NCI-H2081 (cell line): ENCODE results near the gene MRPS10.
"Not testable (repeated sequence)": the region's sequence is repeated elsewhere in the genome, so short reads cannot be mapped to it uniquely, and the experiment has no call there.

Source experiments
- DNase-seq, 2 experiments: peaks; one replicate each; lab custom pipeline; 2025; lab: John Stamatoyannopoulos, UW

The MRPS10 gene

DNA sequence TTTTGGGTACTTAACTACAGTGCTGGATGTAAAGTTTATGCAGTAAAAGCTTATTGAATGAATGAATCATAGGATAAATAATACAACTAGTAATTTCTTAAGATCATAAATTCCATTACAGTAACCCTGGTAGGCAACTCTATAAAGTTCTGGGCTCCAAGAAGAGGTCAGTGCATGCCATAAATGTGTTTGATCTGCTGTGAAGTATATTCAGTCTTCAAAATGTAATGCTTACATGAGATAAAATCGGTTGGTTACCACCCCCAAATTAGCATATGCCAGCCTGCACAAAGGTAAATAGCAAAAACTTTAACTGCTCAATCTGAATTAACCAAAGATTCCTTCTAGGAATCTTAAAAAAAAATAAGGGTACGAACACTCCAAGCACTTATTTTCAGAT is 10.1 kb downstream of the MRPS10 start:
- not testable (repeated sequence) for DNase-seq

DNA sequence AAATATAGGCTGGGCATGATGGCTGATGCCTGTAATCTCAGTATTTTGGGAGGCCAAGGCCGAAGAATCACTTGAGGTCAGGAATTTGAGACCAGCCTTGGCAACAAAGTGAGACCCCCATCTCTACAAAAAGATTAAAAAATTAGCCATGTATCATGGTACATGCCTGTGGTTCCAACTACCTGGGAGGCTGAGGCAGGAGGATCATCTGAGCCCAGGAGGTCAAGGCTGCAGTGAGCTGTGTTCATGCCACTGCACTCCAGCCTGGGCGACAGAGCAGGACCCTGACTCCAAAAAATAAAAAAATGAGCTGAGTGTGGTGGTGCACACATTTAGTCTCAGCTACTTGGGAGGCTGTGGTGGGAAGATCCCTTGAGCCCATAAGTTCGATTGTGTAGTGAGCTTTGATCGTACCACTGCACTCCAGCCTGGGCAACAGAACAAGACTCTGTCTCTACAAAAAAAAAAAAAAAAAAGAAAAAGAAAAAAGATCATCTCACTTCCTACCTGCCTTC is 12.8 kb downstream of the MRPS10 start:
- no peak for DNase-seq

DNA sequence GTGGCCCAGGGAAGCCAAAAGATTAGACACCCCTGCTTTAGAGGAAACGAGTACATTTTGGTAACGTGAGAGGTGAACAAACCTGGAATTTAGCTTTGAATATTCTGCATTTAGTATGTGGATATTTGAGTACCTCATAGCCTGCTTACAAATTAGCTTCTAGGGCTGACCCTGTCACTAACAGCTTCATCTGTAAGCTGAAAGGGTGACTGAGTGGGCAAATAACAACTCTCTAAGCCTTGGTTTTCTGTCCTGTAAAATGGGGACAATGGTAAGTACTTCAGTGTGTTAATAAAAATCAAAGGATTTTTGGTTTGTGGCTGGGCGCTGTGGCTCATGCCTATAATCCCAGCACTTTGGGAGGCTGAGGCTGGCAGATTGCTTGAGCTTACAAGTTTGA is 14.5 kb downstream of the MRPS10 start:
- no peak for DNase-seq

DNA sequence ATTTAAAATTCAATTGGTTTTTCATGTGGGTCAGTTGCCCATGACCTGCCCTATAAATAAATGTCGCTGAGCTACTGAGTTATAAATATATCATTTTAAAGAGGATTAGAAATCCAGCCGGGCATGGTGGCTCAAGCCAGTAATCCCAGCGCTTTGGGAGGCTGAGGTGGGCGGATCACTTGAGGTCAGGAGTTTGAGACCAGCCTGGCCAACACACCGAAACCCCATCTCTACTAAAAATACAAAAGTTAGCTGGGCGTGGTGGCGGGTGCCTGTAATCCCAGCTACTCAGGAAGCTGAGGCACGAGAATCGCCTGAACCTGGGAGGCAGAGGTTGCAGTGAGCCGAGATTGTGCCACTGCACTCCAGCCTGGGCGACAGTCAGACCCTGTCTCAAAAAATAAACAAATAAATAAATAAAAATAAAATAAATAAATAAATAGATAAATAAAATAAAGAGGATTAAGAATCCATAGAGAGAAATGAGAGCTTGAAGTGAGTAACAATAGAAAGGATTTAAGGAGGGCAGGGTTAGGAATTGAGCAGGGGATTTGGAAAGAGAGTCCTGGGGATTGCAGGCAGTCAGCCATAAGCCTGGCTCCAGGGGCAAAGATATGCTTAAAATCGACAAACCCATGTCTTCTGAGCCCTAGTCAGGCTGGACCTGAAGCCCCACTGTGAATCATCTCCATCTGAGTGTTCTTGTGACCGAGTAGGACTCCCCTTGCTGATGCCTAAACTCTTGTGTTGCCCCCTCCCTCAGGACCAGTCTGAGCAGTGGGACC is 15.3 kb downstream of the MRPS10 start:
- not testable (repeated sequence) for DNase-seq

DNA sequence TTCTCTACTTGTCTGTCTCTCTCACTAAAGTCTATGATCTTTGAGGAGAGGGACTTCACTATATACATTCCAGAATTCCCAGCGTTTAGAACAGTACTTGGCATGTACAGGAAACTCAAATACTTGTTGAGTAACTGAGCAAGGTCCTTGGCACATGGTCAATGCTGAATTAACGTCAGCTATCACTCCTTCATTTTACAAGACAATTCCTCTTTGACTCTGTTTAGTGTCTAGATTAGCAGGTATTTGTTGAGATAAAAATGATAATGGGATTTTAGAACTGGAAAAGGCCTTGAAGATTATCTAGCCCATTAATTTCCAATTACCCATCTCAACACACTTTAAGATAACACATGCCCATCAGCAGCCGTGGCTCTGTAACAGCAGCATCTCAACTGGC is 16.3 kb downstream of the MRPS10 start:
- no peak for DNase-seq

DNA sequence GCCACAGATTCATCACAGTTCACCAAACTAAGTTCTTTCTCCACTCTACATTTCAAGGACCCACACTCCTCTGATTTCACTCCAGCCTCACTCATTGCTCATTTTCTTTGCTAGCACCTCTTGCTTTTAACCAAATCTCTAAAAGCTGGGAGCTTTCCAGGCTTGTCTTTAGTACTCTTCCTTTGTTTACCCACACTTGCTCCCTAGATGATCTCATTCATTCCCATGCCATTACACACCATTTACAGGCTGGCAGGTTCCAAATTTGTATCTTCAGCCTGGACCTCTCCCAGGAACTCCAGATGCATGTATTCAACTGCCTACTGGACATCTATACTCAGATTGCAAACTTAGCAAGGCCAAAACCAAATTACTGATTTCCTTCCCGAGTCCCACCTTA is 17.6 kb downstream of the MRPS10 start:
- no peak for DNase-seq

DNA sequence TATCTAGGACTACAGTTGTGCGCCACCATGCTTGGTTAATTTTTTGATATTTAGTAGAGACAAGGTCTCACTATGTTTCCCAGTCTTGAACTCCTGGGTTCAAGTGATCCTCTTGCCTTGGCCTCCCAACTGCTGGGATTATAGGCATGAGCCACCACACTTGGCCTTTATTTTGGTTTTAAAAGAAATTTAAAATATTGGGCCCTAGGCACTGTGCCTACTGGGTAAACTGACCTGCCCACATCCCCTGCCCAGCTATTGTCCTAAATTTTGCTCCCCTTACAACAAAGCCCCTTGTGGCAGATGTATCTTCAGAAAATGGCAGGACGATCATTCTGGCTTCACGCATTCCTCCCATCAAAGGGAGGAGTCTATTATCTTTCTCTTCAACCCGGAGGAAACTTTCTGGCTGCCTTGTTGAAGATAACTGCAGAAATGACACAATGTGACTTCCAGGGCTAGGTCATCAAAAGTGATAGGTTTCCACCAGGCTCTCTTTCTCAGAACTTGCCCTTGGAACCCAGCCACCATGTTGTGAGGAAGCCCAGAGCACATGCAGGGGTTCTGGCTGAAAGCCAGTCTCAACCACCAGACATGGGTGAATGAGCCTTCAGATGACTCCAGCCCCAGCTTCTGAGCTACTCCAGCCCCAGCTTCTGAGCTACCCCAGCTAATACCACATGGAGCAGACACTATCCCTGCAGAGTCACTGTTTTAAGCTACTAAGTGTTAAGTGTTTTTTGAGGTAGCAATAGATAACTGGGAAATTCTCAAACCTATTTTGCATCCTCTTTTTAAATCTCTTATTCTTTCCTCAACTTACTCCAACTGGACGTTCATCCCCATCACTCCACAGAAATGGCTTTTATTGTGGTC is 18.3 kb downstream of the MRPS10 start:
- no peak for DNase-seq

DNA sequence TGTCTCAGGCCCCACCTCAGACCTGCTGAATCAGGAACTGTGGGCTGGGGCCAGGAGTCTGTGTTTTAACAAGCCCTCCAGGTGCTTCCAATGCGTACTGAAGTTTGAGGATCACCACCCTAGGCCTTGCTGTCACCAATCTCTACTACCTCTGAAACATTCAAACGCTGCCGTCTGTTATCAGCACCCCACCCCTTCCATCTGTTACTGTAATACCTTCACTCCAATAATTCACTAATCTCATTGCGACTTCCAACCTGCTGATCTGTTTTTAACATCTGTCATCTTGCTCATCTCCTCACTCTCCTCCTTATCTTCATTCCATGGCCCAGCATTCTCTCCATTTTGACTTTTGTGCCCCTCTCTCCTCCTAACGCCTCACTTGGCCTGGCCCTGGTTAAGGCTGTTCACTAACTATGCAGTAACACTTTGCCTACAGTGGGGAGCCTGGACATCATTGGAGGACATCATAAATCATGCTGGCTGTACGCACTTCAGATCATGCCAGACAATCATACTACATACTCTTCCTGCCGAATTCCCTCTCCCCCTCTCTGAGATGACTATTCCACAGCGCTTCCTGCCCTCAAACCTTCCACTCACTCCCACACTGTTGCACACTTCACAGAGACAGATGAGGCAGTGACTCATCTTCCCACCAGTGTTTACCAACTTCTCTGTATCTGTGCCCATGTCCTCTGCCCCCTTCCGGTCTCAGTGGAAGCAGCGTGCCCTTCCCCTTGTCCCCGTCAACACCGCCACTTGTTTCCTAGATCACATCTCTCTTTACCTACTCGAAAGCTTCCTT is 19.9 kb downstream of the MRPS10 start:
- no peak for DNase-seq

DNA sequence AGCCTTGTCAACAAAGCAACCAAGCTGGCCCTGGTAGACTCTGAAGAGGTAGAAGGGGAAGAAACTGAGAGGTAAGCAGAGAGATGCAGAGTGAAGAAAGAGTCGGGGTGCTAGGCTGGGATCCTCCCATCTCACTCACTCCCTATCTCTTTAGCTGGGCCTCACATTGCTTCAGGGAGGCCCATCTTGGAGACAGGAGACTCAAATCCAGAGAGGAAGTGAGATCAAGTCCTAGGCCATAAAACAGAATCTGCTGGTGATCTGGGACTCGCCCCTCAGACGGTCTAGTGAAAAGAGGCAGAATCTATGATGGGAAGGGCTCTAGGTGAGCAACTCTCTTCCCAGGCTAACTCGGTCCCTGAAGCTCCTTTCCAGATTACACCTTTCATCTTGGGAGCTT is 22.2 kb downstream of the MRPS10 start:
- DNase-seq, result no peak

DNA sequence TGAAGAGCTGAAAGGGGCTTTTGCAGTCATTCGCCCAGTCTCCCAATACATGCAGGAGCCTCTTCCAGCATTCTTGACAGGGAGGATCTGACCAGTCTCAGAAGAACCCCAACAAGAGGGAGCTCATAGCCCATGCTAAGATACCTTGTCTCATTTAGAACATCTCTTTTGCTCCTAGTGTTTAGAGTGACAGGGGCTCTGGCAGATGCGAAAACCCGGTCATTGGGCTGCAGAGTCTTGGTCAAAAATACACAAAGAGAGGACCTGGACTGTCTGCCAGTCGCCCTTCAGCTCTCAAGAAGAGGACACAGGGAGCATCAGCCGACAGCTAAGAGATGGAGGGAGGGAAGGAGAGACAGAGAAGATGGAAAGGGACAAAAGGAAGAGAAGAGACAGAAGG is 23.6 kb downstream of the MRPS10 start:
- no peak for DNase-seq

DNA sequence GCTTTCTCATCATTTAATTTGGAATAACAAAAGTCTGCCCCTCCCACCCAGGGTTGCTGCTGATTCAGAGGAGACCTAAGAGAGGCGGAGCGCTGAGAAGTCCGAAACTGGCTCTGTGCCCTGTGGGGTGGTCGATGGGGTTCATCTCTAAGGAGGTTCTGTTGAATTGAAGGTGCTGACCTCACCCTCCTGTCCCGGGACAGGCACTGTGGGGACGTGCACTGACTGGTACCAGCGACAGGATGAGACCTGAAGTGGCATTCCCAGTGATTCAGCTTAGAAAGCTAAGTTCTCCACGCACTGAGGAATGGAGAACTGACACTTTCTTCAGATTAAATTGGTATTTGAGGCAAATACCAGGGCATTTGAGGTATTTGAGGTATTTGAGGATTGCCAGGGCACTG is 24.2 kb downstream of the MRPS10 start:
- DNase-seq, result no peak

DNA sequence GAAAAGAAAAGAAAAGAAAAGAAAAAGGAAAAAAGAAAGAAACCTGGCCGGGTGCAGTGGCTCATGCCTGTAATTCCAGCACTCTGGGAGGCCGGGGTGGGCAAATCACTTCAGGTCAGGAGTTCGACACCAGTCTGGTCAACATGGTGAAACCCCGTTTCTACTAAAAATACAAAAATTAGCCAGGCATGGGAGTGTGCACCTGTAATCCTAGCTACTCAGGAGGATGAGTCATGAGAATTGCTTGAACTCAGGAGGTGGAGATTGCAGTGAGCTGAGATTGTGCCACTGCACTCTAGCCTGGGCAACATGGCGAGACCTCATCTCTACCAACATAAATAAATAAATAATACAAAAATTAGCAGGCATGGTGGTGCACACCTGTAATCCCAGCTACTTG is 25.3 kb downstream of the MRPS10 start:
- not testable (repeated sequence) for DNase-seq

DNA sequence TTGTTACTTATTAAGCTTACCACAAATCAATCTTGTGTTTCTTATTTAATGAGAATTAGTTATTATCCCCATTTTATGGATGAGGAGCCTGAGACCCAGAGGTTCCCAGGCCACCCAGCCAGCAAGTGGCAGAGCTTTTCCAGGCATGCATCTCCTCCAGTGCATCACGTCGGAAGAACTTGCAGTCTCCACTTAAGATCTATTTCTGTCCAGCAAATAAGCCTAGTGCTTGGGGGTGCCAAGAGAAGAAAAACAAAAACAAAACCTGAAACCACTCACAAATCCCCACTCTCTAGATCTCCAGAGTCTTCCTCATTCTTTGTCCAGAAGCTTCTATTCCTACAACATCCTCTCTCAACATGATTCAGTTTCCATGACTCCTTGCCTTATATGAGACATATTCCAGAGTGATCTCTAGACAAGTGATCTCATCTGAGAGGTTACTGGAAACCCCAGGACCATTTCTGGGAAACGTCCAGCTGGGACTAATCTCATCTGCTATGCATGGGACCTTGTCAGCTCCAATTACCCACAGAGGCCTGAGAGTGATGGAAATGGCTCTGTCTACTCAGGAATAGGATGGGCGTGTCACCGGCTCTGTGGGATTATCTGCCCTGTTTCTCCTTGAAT is 27.0 kb downstream of the MRPS10 start:
- DNase-seq, result no peak

DNA sequence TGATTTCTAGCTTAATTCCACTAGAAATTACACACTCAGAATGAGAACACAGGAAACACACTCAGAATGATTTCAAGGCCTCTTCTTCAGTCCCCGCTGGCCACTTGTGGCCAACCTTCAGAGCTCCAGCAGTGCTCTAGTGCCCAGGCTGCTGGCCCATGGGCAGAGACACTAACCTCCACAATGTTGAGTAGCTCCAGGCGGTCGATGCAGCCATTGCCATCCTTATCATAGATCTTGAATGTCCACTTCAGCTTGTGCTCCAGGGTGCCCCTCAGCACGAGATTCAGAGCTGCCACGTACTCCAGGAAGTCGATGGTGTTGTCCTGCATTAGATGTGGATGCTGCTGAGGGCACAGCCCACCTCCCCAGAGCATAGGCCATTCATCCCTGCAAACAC is 29.3 kb downstream of the MRPS10 start:
- no peak for DNase-seq

DNA sequence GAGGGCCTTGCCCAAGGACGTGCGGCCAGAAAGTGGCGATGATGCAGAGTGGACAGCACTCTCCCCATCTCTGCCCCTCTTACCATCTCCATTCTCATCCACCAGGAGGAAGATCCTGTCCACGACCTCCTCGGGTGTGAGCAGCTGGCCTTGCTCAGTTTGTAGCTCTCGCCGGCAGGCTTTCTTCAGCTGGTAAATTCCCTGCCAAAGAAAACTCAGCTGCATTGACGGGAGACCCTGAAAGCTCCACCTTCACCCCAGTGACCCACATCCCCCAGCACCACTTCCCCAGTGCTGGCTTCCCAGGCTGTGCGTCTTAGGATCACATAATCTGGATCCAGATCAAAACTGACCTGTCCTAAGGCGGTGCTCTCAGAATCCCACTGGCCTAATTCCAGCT is 32.1 kb downstream of the MRPS10 start:
- no peak for DNase-seq

DNA sequence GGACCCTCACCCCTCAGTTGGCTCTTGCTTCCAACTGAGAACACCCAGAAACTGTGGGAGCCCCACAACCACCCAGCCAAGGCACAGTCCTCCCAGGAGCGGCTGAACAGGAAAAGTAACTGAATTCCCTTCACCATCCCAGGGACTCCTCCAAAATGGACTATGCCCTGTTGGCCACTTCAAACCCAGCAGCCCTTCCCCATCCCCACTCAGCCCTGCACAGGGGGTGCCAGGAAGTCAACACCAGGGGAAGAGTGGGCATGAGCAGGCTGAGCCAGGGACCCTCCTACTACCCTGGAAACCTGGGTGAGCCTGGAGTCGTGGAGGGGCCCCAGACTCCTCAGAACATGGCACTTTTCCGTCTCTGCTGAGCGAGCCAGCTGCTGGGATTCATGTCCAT is 33.2 kb downstream of the MRPS10 start:
- DNase-seq, result no peak

DNA sequence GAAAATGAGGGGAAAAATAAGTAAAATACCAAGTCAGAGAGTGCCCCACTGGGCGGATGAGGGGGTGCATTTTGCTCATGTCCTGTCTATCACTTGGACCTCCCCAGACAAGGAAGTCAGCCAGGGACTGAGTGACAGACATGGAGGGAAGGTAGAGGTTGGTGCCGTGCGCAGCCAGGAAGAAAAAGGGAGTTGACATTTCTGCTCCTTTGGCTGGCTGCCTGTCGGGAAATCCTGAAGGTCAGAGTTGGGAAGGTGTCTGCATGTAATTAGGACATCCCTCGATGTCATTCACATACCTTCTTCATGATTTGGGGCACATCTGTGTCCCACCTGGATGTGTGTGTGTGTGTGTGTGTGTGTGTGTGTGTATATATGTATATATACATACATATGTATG is 35.6 kb downstream of the MRPS10 start:
- no peak for DNase-seq

DNA sequence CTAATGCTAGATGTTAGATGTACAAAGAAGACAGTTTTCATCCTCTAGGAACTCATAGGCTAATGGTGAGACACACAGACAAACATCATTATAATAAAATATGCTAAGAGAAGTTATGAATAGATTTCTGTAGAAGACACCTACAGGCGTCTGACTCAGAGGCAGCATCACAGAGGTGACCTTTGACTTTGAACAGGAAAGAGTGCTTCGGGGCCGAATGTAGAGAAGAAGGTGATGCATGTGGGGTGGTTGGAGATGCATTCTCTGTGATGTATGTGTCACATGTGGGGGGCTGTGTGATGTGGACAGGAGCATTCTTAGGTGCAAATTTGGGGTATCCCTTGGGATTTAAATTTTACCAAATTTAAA is 37.7 kb downstream of the MRPS10 start:
- DNase-seq, result no peak

DNA sequence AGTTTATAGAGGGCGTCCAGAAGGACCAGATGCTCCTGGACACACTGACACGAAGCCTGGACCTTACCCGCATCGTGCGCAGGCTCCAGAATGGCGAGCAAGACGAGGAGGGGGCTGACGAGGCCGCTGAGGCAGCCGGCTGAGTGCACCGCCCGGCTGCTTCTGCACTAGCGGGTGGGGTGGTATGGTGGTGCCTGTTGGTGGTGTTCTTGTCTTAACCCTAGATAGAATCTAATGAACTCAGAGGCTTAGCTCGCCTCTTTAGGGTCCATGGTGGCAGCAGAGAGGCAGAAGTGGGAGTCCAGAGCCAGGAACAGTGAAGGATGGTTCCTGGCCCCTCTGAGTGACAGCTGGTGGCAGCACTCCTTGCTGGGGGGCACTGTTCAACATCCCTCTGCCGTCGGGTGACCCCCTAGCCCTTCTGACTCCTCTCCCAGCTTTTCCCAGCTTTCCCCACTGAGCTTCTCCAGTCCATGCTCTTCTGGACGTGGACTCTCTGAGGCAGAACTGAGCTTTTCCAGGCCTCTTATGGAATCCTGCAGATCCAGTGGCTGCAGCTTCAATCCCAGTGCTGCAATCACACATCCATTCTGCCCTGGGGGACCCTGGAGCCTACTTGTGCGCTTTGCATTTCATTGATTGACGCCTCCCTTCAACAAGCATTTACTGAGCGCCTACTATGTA is 38.3 kb downstream of the MRPS10 start:
- no peak for DNase-seq

DNA sequence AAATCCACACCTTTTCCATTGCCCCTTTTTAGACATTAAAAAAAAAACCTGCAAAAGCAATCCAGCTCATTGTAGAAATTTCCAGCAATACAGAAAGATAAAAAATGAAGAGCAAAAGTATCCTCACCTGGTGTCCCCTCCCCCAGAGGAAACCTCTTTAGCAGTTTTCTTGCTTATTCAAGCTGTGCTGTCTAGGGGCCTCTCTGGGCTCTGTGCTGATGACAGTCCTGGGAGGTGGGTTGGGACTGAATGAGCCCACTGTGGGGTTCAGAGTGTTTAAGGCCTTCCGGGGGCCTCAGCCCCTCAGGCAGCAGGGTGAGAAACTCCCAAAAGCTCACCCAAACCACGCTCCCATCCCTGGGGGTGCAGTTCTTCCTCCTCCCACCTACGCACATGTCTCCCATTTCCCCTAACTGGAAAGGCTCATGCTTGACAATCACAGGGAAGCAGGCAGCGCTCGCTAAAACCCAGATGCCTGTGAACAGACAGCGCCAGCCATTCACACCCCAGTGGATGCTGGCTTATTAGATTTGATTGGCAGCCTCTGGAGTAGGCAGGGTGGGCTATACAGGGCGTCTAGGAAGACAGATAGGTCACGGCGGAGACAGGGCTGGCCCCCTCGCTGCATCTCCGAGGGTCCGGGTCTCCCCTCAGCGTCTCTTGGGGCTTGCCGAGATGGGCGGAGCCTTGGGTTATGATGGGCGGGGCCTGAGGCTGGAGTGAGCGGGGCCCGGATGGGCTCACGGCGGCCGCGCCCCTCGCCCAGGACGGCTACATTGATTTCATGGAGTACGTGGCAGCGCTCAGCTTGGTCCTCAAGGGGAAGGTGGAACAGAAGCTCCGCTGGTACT is 39.9 kb downstream of the MRPS10 start:
- DNase-seq, result no peak
